Measurements from ENCODE around the gene ATP8B3.
A peak's percentile ranks its signal among the peaks of the same experiment; 100 is the strongest.
"Not testable (repeated sequence)": the region's sequence is repeated elsewhere in the genome, so short reads cannot be mapped to it uniquely, and the experiment has no call there.

Gene ATP8B3

GRCh38 chr19:1815605-1816529 is 3.8 kb upstream of the ATP8B3 start:
- DNase-seq: no peak

- no peak for DNase-seq
These were observed 2.9 kb upstream of the ATP8B3 start for GRCh38 chr19:1814833-1815604.

DNA sequence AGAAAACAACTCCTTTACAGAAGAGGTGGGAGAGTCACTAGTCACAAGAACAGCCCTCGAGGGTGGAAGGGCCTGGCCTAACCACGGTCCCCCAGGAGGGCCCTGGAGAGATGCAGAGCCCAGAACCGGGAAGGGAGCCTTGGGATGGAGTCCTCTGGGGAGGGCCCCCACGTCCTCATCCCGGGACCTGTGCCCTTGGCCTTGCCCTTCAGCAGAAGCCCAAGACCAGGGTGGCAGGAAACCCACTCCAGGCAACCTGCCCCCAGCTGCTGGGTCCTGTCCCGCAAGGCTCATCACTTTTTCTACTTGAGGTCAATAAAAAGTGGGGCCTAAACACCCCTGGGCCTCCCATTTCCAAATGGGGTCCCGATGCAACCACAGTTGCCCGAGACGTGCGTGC is 2.3 kb upstream of the ATP8B3 start:
- no peak for DNase-seq

- no peak for DNase-seq
These were observed 1.4 kb upstream of the ATP8B3 start for GRCh38 chr19:1813192-1814182.

- DNase-seq: peak; percentile 96
These were observed 533 bp upstream of the ATP8B3 start for GRCh38 chr19:1812426-1813191.

DNA sequence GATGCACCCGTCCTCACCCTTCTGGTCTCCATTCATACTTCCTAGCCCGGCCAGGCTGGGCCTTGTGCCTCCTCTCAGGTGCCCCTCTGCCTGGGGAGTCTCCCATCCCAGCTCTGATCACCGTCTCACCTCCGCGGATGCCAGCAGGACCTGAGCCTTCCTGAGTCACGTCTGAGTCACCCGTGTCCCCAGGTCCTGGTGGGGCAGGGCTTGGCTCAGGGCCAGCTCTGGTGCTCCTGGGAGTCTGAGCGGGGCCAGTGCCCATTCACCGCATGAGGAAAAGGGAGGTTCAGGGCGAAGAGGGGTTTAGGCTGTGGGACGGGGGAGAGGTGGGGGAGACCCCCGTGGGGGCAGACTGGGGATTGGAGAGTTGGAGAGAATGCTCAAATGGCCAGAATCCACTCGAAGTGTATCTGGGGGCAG is 593 bp downstream of the ATP8B3 start:
- DNase-seq: peak; percentile 42

GRCh38 chr19:1810439-1811160 is 1.5 kb downstream of the ATP8B3 start:
- no peak for DNase-seq

DNA sequence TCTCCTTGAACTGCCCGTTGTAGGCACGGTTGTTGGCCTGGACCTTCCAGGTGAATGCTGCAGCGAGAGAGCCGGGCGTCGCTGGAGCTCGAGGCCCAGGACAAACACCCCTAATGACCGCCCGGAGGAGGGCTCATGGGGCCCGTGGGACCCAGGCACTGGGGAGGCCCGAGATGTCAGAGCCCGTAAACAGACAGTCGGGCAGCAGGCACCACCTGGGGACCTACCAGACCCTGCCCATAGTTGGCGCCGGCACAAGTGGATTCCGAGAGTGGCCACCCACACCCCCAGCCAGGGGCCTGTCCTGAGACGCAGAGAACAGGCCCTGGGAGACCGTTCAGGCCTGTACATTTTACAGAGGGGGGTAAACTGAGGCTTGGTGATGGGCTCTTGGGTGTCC is 2.4 kb downstream of the ATP8B3 start:
- DNase-seq: no peak

GRCh38 chr19:1808395-1808731 is 3.7 kb downstream of the ATP8B3 start:
- no peak for DNase-seq

DNA sequence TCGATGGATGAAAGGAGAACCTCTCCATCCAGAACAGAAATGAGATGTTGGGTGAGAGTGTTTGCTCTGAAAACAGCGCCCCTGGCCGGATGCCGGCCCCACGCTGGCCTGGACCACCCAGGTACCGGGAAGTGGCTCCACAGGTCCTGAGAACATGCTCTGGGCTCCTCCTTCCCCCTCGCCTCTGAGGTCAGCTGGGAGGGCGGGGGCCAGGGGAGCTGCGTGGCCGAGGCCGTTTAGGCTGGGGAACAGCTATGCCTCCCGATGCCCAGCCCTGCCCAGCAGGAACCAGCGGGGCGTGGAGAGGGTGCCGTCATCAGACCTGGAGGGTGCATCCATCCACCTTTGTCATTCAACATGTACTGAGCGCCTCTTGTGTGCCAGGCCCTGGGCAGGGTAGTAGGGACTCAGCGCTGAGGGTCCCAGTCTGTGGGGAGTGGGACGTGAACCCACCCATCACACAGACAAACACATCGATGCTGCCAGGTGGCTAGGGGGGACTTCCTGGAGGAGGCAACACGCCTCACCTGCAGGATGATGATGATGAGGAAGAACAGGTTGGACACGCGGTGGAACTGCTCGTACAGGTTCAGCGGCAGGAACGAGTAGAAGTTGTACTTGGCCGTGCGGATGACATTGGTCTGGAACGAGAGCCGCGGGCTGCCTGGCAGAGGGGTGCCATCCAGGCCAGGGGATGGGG is 4.2 kb downstream of the ATP8B3 start:
- no peak for DNase-seq

- DNase-seq: no peak
These were observed 4.9 kb downstream of the ATP8B3 start for GRCh38 chr19:1807030-1807694.

DNA sequence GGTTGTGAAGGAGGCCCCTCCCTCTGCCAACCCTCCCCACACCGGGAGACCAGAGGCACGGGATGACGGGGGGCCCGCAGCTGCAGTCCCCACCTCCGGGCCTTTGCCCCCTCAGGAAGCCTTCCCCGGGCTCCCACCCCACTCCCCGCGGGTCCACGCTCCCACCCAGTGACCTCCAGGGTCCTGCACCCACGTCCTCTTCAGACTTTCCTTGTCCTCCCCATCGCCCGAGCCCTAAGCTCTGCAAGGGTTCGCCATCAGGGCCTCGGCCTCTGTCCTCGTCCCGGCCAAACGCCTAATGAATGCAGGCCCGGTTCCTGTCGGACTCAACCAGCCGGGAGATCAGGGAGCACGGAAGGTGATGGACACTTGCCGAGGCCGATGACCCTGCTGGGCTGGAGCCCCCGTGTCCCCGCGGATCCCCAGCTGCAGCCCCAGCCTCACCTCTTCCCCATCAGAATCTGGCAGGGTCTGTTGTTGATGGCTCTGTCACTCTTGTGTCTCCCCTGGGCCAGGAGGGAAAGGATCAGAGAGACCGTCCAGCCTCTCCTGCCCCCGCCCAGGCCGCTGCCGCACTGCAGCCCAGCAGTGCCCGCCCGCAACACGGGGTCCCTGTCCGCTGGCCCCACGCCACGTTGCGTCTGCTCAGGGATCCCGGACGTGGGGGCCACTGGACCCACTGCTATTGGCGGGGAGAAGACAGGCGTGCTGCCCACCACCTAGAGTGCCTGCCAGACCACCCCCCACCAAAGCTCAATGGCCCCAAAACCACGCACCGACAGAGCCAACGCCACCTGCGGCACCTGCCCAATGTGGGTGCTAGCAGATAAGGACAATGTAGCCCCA is 5.7 kb downstream of the ATP8B3 start:
- no peak for DNase-seq

DNA sequence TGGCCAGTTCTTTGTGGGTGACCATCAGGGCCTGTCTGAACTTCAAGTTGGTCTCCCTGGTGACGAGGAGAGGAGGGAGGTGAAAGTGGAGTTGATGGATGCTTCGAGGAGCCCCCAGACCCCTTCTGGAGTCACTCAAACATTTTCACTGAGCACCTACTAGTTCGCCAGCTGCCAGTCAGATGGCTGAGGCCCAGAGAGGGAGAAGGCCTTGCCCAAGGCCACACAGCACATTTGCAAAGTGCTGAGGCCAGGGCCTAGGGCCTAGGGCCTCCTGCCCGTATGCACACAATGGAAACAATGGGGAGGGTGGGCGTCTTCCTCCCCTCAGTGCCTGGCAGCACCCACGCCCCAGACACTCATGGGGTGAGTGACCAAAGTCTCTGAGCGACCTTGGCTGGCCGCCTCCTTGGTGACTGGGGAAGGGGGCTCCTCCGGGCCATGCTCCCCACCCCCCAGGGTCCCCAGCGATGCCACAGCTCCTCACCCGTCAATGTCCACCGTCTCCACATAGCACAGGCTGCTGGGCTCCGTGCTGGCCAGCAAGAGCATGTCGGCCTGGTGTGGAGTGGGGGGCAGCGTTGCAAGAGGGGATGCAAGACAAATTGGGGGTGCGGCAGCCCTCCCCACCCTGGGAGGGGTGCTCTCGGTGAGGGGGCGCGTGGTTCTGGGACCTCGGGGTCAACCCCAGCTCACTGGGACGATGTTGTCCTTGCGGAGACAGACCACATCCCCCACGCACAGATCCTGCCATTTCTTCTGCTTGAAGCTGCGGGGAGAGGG is 6.5 kb downstream of the ATP8B3 start:
- no peak for DNase-seq

GRCh38 chr19:1804858-1805257 is 7.2 kb downstream of the ATP8B3 start:
- no peak for DNase-seq

DNA sequence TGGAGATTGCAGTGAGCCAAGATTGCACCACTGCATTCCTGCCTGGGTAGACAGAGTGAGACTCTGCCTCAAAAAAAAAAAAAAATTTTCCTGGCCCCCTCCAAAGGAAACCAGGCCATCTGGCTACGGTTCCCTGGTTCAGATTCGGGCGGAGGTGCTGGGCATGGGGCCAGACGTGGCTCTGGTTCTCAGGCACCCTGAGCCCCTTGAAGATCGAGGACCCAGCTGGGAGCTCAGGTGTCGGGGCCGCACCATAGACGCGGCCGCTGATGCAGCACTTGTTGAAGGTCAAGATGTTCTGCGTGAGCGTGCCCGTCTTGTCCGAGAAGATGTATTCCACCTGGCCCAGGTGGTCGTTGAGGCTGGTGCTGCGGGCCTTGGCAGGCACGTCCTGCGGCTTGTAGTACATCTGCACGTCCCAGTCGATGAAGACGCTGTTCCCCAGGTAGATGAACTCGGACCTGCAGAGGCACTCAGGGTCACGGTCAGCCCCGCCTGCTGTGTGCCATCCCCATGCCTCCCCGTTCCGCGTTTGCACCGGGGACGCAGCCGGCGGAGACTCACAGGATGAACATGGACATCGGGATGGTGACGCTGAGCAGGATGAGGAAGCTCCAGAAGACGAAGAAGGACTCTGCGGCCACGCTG is 12.3 kb downstream of the ATP8B3 start:
- no peak for DNase-seq

- DNase-seq: not testable (repeated sequence)
These were observed 14.8 kb downstream of the ATP8B3 start for GRCh38 chr19:1797313-1797712.

GRCh38 chr19:1796395-1797142 is 15.5 kb downstream of the ATP8B3 start:
- no peak for DNase-seq

All from activated CD4-positive, alpha-beta T cell treated with anti-CD3 and anti-CD28 coated beads, Interleukin-10, Interleukin-2, amounts not matched to agents 100 ng/mL and 50 ng/mL, durations not matched to agents 16 hours and 8 hours (primary cell).